HFFc6 (cell line): Measurements from ENCODE around the gene ZNF891. TPM values are rescaled to one million over a fixed set of nuclear protein-coding genes. Genes with fewer than 3 reads are reported as not detected.
A peak's percentile ranks its signal among the peaks of the same experiment; 100 is the strongest.

Experiments used
- DNase-seq: peaks from one replicate; pipeline ENCODE4 v3.0.0-alpha.2; 2018
- H3K27ac Mint-ChIP-seq: 2 replicates; pipeline ENCODE4 v1.8.0; 2020; ENCODE audit warnings: mild to moderate bottlenecking, mixed read lengths
- H3K27me3 Mint-ChIP-seq: 2 replicates; pipeline ENCODE4 v1.8.0; 2021; ENCODE audit warnings: mild to moderate bottlenecking, moderate library complexity, mixed read lengths; ENCODE audit not compliant: insufficient read depth
- H3K36me3 Mint-ChIP-seq: 2 replicates; pipeline ENCODE4 v1.8.0; 2021; ENCODE audit warnings: low read depth, mixed read lengths
- H3K4me1 Mint-ChIP-seq: 2 replicates; pipeline ENCODE4 v1.8.0; 2020; ENCODE audit warnings: low read depth, mixed read lengths
- H3K4me3 Mint-ChIP-seq: 2 replicates; pipeline ENCODE4 v1.8.0; 2020; ENCODE audit warnings: mild to moderate bottlenecking, moderate library complexity, mixed read lengths
- H3K9me3 Mint-ChIP-seq: 2 replicates; pipeline ENCODE4 v1.8.0; 2020; ENCODE audit warnings: mild to moderate bottlenecking, mixed read lengths
- CTCF ChIP-seq: fragments of 200-600 bp; sonication (generic); IDR thresholded peaks from 2 replicates; pipeline ENCODE4 v1.5.0; 2021; ENCODE audit warnings: antibody characterized with exemption, mild to moderate bottlenecking
- long read RNA-seq: library from polyadenylated mRNA; unstranded; transcript quantifications from one replicate; pipeline ENCODE4 v2.0.0, GENCODE V29; 2019
- total RNA-seq, 6 experiments: library from RNA; stranded (reverse); fragmentation: NEBNext Ultra II Directional; extraction: Animal tissue kit (Norgen Biotek cat#: 25700); gene quantifications; 2 replicates in 1 of 6; 3 replicates in 5 of 6; pipeline ENCODE4 v1.2.3, GENCODE V29; 2021

The ZNF891 gene
- total RNA-seq, result under 1 TPM; 0.59 to 0.70 (median 0.62) TPM
- long read RNA-seq, result 0 reads

GRCh38 chr12:133130038-133130807 is at the start of gene ZNF891, which contains the start of gene ZNF10:
Gene ZNF891, minus strand, starts transcription at chr12:133130274. Its CDS starts 8,356 bp downstream, at chr12:133121918.
Gene ZNF10, plus strand, starts transcription at chr12:133130627. Its CDS starts 13,866 bp downstream, at chr12:133144493.
- Mint-ChIP-seq H3K27ac (peak within 1 kb of the TSS; percentile 99), H3K27me3 (peaks cover 4% of the 10 kb centered on the region; the same call in 1 of the 2 replicates), H3K4me1 (peaks cover 11% of the 10 kb centered on the region), H3K4me3 (peak within 1 kb of the TSS; percentile 98), H3K36me3 (peaks cover 64% of the 10 kb centered on the region), H3K9me3 (peaks cover 74% of the 10 kb centered on the region)
- peak; percentile 93 for DNase-seq
- no peak for TF ChIP-seq CTCF

- peaks cover 74% of the 10 kb centered on the region for H3K9me3 Mint-ChIP-seq
- TF ChIP-seq CTCF, result no peak
- peaks cover 15% of the 10 kb centered on the region for H3K36me3 Mint-ChIP-seq
- no peak overlapping the region for H3K4me3 Mint-ChIP-seq
- DNase-seq, result no peak
- no peak overlapping the region for H3K27ac Mint-ChIP-seq
- H3K27me3 Mint-ChIP-seq, result no peaks in the 10 kb centered on the region; the same call in 1 of the 2 replicates
- H3K4me1 Mint-ChIP-seq, result no peaks in the 10 kb centered on the region
These were observed 44.8 kb upstream of the ZNF891 start for GRCh38 chr12:133174901-133175300.

- Mint-ChIP-seq H3K4me1 (no peaks in the 10 kb centered on the region), H3K27ac (no peak overlapping the region), H3K4me3 (no peak overlapping the region), H3K9me3 (peaks cover 82% of the 10 kb centered on the region), H3K36me3 (peaks cover 7% of the 10 kb centered on the region; the same call in 1 of the 2 replicates), H3K27me3 (no peaks in the 10 kb centered on the region; the same call in 1 of the 2 replicates)
- no peak for TF ChIP-seq CTCF
- DNase-seq, result no peak
These were observed 42.4 kb upstream of the ZNF891 start for GRCh38 chr12:133172491-133172890.

GRCh38 chr12:133165776-133166175 is 35.7 kb upstream of the ZNF891 start:
- Mint-ChIP-seq H3K9me3 (peaks cover 85% of the 10 kb centered on the region), H3K36me3 (peaks cover 13% of the 10 kb centered on the region; the same call in 1 of the 2 replicates), H3K27ac (no peak overlapping the region), H3K27me3 (no peaks in the 10 kb centered on the region), H3K4me1 (no peaks in the 10 kb centered on the region), H3K4me3 (no peak overlapping the region)
- DNase-seq, result no peak
- no peak for TF ChIP-seq CTCF

GRCh38 chr12:133156125-133156690 is 26.1 kb upstream of the ZNF891 start:
- Mint-ChIP-seq H3K36me3 (peaks cover 92% of the 10 kb centered on the region), H3K27ac (no peak overlapping the region), H3K4me1 (no peaks in the 10 kb centered on the region), H3K4me3 (no peak overlapping the region), H3K9me3 (peaks cover 95% of the 10 kb centered on the region), H3K27me3 (no peaks in the 10 kb centered on the region; the same call in 1 of the 2 replicates)
- TF ChIP-seq CTCF, result no peak
- no peak for DNase-seq
